ENCODE data around the gene KLK11. TPM values are rescaled to one million over a fixed set of nuclear protein-coding genes. Genes with fewer than 3 reads are reported as not detected.
A peak's percentile ranks its signal among the peaks of the same experiment; 100 is the strongest.

Gene KLK11
- polyA plus RNA-seq, 3 donors = not detected

DNA sequence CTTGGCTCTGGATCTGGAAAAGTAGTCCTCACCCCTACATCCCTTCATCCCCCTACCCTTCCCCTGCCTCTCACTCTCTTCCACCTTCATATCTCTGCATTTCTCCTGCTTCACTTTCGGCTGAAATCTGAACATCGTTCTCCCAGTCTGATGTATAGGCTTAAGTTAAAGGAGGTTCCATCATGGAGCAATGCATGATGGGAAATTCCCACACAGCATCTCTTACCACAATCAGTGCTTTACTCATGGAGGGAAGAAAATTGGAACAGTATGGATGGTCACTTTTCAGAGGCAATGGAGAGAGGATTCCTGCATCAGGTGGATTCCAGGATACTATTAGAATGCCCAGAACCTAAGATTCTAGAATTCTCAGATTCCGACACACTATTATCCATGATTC lies 18.9 kb downstream of the KLK11 start:
- DNase-seq = no peak
- WGBS (ENCODE audit: insufficient coverage) = no CpG with 5 or more reads among the region's 3 CpGs
- intact Hi-C loops (cut with micrococcal nuclease) = no loop called here
- no peaks in the 10 kb centered on the region for H3K27me3 ChIP-seq (ENCODE audit: control insufficient read depth in 2 of 2, insufficient read depth in 2 of 2, low read length in 2 of 2)
- peak overlapping the region in 1 of 2 donors; percentile 37 for H3K4me3 Mint-ChIP-seq
- H3K9ac ChIP-seq (ENCODE audit: insufficient read depth, low read length, poor library complexity, severe bottlenecking) = no peak overlapping the region
- no peaks in the 10 kb centered on the region for H3K4me1 ChIP-seq (ENCODE audit: control insufficient read depth in 1 of 2, insufficient read depth in 2 of 2, low read length in 2 of 2)
- H3K4me2 ChIP-seq (replicated peaks; ENCODE audit: extremely low read depth, low read length, poor library complexity, severe bottlenecking) = no peak overlapping the region
- H3K4me1 Mint-ChIP-seq = peaks cover 3% of the 10 kb centered on the region
- no peaks in the 10 kb centered on the region for H4K20me1 ChIP-seq (ENCODE audit: insufficient read depth, low read length)
- H3K27ac ChIP-seq (ENCODE audit: low read depth in 1 of 2, low read length in 2 of 2) = no peak overlapping the region
- TF ChIP-seq, protein P1, sequence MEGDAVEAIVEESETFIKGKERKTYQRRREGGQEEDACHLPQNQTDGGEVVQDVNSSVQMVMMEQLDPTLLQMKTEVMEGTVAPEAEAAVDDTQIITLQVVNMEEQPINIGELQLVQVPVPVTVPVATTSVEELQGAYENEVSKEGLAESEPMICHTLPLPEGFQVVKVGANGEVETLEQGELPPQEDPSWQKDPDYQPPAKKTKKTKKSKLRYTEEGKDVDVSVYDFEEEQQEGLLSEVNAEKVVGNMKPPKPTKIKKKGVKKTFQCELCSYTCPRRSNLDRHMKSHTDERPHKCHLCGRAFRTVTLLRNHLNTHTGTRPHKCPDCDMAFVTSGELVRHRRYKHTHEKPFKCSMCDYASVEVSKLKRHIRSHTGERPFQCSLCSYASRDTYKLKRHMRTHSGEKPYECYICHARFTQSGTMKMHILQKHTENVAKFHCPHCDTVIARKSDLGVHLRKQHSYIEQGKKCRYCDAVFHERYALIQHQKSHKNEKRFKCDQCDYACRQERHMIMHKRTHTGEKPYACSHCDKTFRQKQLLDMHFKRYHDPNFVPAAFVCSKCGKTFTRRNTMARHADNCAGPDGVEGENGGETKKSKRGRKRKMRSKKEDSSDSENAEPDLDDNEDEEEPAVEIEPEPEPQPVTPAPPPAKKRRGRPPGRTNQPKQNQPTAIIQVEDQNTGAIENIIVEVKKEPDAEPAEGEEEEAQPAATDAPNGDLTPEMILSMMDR (IDR thresholded peaks at IDR 0.05) = no peak
- no peak overlapping the region for H3K27ac Mint-ChIP-seq
- H3K9me3 ChIP-seq (replicated peaks in 1 of 2; ENCODE audit: control insufficient read depth in 1 of 2, insufficient read depth in 1 of 2, low read length in 2 of 2) = peaks cover 3% of the 10 kb centered on the region in 2 donors
- H3K9me3 Mint-ChIP-seq = peaks cover 2 to 7% (median 3%) of the 10 kb centered on the region in 7 donors
- peaks cover 20 to 37% (median 21%) of the 10 kb centered on the region in 3 donors for H3K27me3 Mint-ChIP-seq (ENCODE audit: low read depth in 3 of 3)
- no peaks in the 10 kb centered on the region for H3K36me3 Mint-ChIP-seq
- no peaks in the 10 kb centered on the region for H3K79me2 ChIP-seq (ENCODE audit: insufficient read depth, low read length)
- H3K36me3 ChIP-seq (replicated peaks in 1 of 2; ENCODE audit: control insufficient read depth in 1 of 2, insufficient read depth in 2 of 2, low read length in 2 of 2) = no peaks in the 10 kb centered on the region
- H2AFZ ChIP-seq (ENCODE audit: insufficient read depth, low read depth, low read length, poor library complexity, severe bottlenecking) = no peak overlapping the region
- no peak overlapping the region for H3K4me3 ChIP-seq (replicated peaks in 1 of 3; ENCODE audit: low read depth in 2 of 3, low read length in 3 of 3)

DNA sequence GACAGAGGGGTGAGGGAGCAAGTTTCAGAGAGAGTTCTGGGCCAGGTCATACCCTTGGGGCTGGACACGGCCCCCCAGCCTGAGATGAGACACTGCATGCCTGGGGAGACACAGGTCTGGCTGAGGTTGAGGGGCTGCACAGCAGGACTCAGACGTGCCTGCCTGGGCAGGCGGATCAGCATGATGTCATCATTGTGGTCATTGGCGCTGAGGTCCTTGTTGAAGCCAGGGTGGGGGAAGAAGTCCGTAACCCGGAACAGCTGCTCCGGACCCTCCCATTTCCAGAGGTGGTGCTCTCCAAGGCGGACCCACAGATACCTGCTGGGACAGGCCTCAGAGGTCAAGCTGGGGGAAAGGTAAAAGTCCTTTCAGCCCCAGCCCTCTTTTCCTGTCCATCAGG lies 20.0 kb downstream of the KLK11 start:
- Mint-ChIP-seq H3K4me3 (no peak overlapping the region), H3K4me1 (peaks cover 4% of the 10 kb centered on the region), H3K36me3 (no peaks in the 10 kb centered on the region), H3K9me3 (peaks cover 4 to 10% (median 8%) of the 10 kb centered on the region in 7 donors), H3K27ac (no peak overlapping the region), H3K27me3 (ENCODE audit: low read depth in 3 of 3) (peaks cover 27 to 45% (median 31%) of the 10 kb centered on the region in 3 donors)
- intact Hi-C loops (cut with micrococcal nuclease) = no loop called here
- no peak overlapping the region for H3K27ac ChIP-seq (ENCODE audit: low read depth in 1 of 2, low read length in 2 of 2)
- no peak for DNase-seq
- no peak overlapping the region for H3K9ac ChIP-seq (ENCODE audit: insufficient read depth, low read length, poor library complexity, severe bottlenecking)
- H3K79me2 ChIP-seq (ENCODE audit: insufficient read depth, low read length) = no peaks in the 10 kb centered on the region
- 51% methylated on average over 8 of the region's 8 CpGs for WGBS (ENCODE audit: insufficient coverage)
- H3K4me2 ChIP-seq (replicated peaks; ENCODE audit: extremely low read depth, low read length, poor library complexity, severe bottlenecking) = no peak overlapping the region
- peaks cover 5% of the 10 kb centered on the region in 2 donors for H3K9me3 ChIP-seq (replicated peaks in 1 of 2; ENCODE audit: control insufficient read depth in 1 of 2, insufficient read depth in 1 of 2, low read length in 2 of 2)
- H4K20me1 ChIP-seq (ENCODE audit: insufficient read depth, low read length) = no peaks in the 10 kb centered on the region
- TF ChIP-seq, protein P1 (IDR thresholded peaks at IDR 0.05) = no peak
- no peak overlapping the region for H2AFZ ChIP-seq (ENCODE audit: insufficient read depth, low read depth, low read length, poor library complexity, severe bottlenecking)
- H3K4me1 ChIP-seq (ENCODE audit: control insufficient read depth in 1 of 2, insufficient read depth in 2 of 2, low read length in 2 of 2) = no peaks in the 10 kb centered on the region
- no peaks in the 10 kb centered on the region for H3K36me3 ChIP-seq (replicated peaks in 1 of 2; ENCODE audit: control insufficient read depth in 1 of 2, insufficient read depth in 2 of 2, low read length in 2 of 2)
- H3K27me3 ChIP-seq (ENCODE audit: control insufficient read depth in 2 of 2, insufficient read depth in 2 of 2, low read length in 2 of 2) = no peaks in the 10 kb centered on the region
- H3K4me3 ChIP-seq (replicated peaks in 1 of 3; ENCODE audit: low read depth in 2 of 3, low read length in 3 of 3) = no peak overlapping the region
